HepG2 (cell line): Measurements from ENCODE around the gene WDR11. TPM values are rescaled to one million over a fixed set of nuclear protein-coding genes. Genes with fewer than 3 reads are reported as not detected.

Source experiments
- ETV6 ChIP-seq: sonication (generic); formaldehyde crosslinking; conservative IDR thresholded peaks from 2 replicates; pipeline ENCODE4 v1.4.0; 2020; ENCODE audit warnings: missing genetic modification reagents
- KLF11 ChIP-seq: IDR thresholded peaks from 2 replicates; pipeline ENCODE4 v1.6.1; 2016; ENCODE audit warnings: missing compliant biosample characterization
- MED1 ChIP-seq: sonication (generic); formaldehyde crosslinking; IDR thresholded peaks from 2 replicates; pipeline ENCODE4 v1.4.0; 2020; ENCODE audit warnings: missing genetic modification reagents
- NPAS2 ChIP-seq: sonication (generic); formaldehyde crosslinking; IDR thresholded peaks from 2 replicates; pipeline ENCODE4 v1.8.0; 2022; ENCODE audit warnings: mild to moderate bottlenecking, missing genetic modification reagents, borderline replicate concordance
- PHF21A ChIP-seq: sonication (generic); formaldehyde crosslinking; IDR thresholded peaks from 2 replicates; pipeline ENCODE4 v1.5.0; 2020; ENCODE audit warnings: mild to moderate bottlenecking, missing genetic modification reagents
- POLR2G ChIP-seq: fragments of 200-400 bp; formaldehyde crosslinking; IDR thresholded peaks from 2 replicates; pipeline ENCODE4 v1.6.1; 2018; ENCODE audit warnings: mild to moderate bottlenecking, low read depth, low read length, moderate library complexity
- RERE ChIP-seq: IDR thresholded peaks from 2 replicates; pipeline ENCODE4 v1.6.1; 2016; ENCODE audit warnings: low read depth, missing genetic modification reagents, missing compliant biosample characterization
- SKI ChIP-seq: fragments of 450-650 bp; IDR thresholded peaks from one replicate; pipeline ENCODE4 v1.6.1; 2018; ENCODE audit warnings: mild to moderate bottlenecking; ENCODE audit not compliant: partially characterized antibody
- SNRNP70 ChIP-seq: fragments of 200-400 bp; formaldehyde crosslinking; IDR thresholded peaks from 2 replicates; pipeline ENCODE4 v1.6.1; 2017; ENCODE audit warnings: mild to moderate bottlenecking, low read depth, low read length, moderate library complexity
- TMF1 ChIP-seq: sonication (generic); formaldehyde crosslinking; IDR thresholded peaks from 2 replicates; pipeline ENCODE4 v1.8.1; 2022; ENCODE audit warnings: low read depth, missing genetic modification reagents
- U2AF2 ChIP-seq: fragments of 200-400 bp; formaldehyde crosslinking; IDR thresholded peaks from 2 replicates; pipeline ENCODE4 v1.6.1; 2017; ENCODE audit warnings: low read depth, mild to moderate bottlenecking, low read length
- ZHX2 ChIP-seq, 2 experiments: sonication (generic) in 1 of 2; formaldehyde crosslinking in 1 of 2; IDR thresholded peaks; 2 replicates each; pipeline versions ENCODE4 v1.6.1 to v1.9.0; 2014 to 2022; ENCODE audit warnings: antibody characterized with exemption in 1 of 2, borderline replicate concordance in 1 of 2, inconsistent platforms in 1 of 2, low read depth in 1 of 2, missing genetic modification reagents in 1 of 2
- ZNF3 ChIP-seq: IDR thresholded peaks from 2 replicates; pipeline ENCODE4 v1.7.0; 2017; ENCODE audit warnings: inconsistent platforms
- ZNF557 ChIP-seq: sonication (generic); formaldehyde crosslinking; IDR thresholded peaks from 2 replicates; pipeline ENCODE4 v1.4.0; 2020; ENCODE audit warnings: missing genetic modification reagents
- ZNF563 ChIP-seq: sonication (generic); formaldehyde crosslinking; IDR thresholded peaks from 2 replicates; pipeline ENCODE4 v1.8.0; 2022; ENCODE audit warnings: mild to moderate bottlenecking, moderate library complexity, missing genetic modification reagents
- ZNF782 ChIP-seq: sonication (generic); formaldehyde crosslinking; IDR thresholded peaks from 2 replicates; pipeline ENCODE4 v1.4.0; 2020; ENCODE audit warnings: missing genetic modification reagents, mild to moderate bottlenecking, borderline replicate concordance
- ZNF816 ChIP-seq: sonication (generic); formaldehyde crosslinking; IDR thresholded peaks from 2 replicates; pipeline ENCODE4 v1.8.0; 2022; ENCODE audit warnings: missing genetic modification reagents, mild to moderate bottlenecking, borderline replicate concordance
- polyA plus RNA-seq, 8 experiments: library from polyadenylated mRNA; depleted of rRNA in 3 of 8; stranded (reverse) in 7 of 8; unstranded in 1 of 8; fragments of >200 nt; fragmentation: Illumina TruSeq in 4 of 8; extraction: Trizol in 4 of 8; gene quantifications; 2 replicates each; pipeline versions ENCODE4 v1.2.1 to v1.2.3, GENCODE V29; 2011 to 2016; ENCODE audit warnings: low read depth in 4 of 8, missing spikeins in 1 of 8, mixed read lengths in 1 of 8; ENCODE audit not compliant: insufficient read depth in 1 of 8
- total RNA-seq, 5 experiments: library from RNA; depleted of rRNA; stranded (reverse); fragments of >200 nt; fragmentation: Illumina TruSeq; extraction: Trizol; gene quantifications; 2 replicates each; pipeline ENCODE4 v1.2.3, GENCODE V29; 2016; ENCODE audit warnings: low read depth in 1 of 5

The WDR11 gene
- total and polyA plus RNA-seq, 2 of the 13 experiments (the other 11 are each of a cell fraction or from before 2014, with no cell fraction given), result 38.0 to 45.2 TPM

- peak; percentile 76; the same call in 1 of the 2 replicates for TF ChIP-seq ZHX2 (IDR thresholded peaks at IDR 0.05; ENCODE audit: low read depth)
- TF ChIP-seq ZHX2 (CRISPR knock-in tag; IDR thresholded peaks at IDR 0.05; ENCODE audit: borderline replicate concordance), result 0 out of 2 replicates have a peak, but pooled peaks have one; percentile 55
- TF ChIP-seq ETV6 (CRISPR knock-in tag), result no peak
- TF ChIP-seq U2AF2, result 0 out of 2 replicates have a peak, but pooled peaks have one; percentile 59
- peak; percentile 83 for TF ChIP-seq MED1 (CRISPR knock-in tag)
- peak; percentile 96 for TF ChIP-seq ZNF782 (CRISPR knock-in tag)
- TF ChIP-seq PHF21A (CRISPR knock-in tag), result peak; percentile 90
- TF ChIP-seq POLR2G, result peak; percentile 93
- no peak for TF ChIP-seq NPAS2
- TF ChIP-seq SKI, result peak; percentile 46
- 0 out of 2 replicates have a peak, but pooled peaks have one; percentile 24 for TF ChIP-seq ZNF557 (CRISPR knock-in tag)
- no peak for TF ChIP-seq ZNF816
- TF ChIP-seq SNRNP70, result no peak
- 0 out of 2 replicates have a peak, but pooled peaks have one; percentile 62 for TF ChIP-seq KLF11 (CRISPR knock-in tag)
- TF ChIP-seq RERE (CRISPR knock-in tag), result no peak
- TF ChIP-seq TMF1 (CRISPR knock-in tag), result no peak
- TF ChIP-seq ZNF563 (CRISPR knock-in tag), result 0 out of 2 replicates have a peak, but pooled peaks have one; percentile 35
- no peak for TF ChIP-seq ZNF3
Measured at GRCh38 chr10:120850911-120851865, at the start of gene WDR11 (continued).
